ENCODE results near the gene NSD2.

Gene NSD2

GRCh38 chr4:1945124-1945895, 74.1 kb downstream of the NSD2 start:
- DNase-seq (ENCODE audit: low spot score) = no peak

- no peak for DNase-seq (ENCODE audit: low spot score)
These were observed 74.7 kb downstream of the NSD2 start for GRCh38 chr4:1945912-1946311.

GRCh38 chr4:1948232-1948631, 77.0 kb downstream of the NSD2 start:
- DNase-seq (ENCODE audit: low spot score) = no peak

GRCh38 chr4:1948892-1949436, 77.8 kb downstream of the NSD2 start:
- DNase-seq (ENCODE audit: low spot score) = no peak

GRCh38 chr4:1950369-1950768, 79.2 kb downstream of the NSD2 start:
- DNase-seq (ENCODE audit: low spot score) = no peak

GRCh38 chr4:1952058-1952700, 81.0 kb downstream of the NSD2 start:
- DNase-seq (ENCODE audit: low spot score) = no peak

GRCh38 chr4:1952719-1953118, 81.5 kb downstream of the NSD2 start:
- no peak for DNase-seq (ENCODE audit: low spot score)

- DNase-seq (ENCODE audit: low spot score) = no peak
These were observed 82.1 kb downstream of the NSD2 start for GRCh38 chr4:1953335-1953734.

- DNase-seq (ENCODE audit: low spot score) = no peak
These were observed 85.4 kb downstream of the NSD2 start for GRCh38 chr4:1956631-1957030.

- DNase-seq (ENCODE audit: low spot score) = no peak
These were observed 87.3 kb downstream of the NSD2 start for GRCh38 chr4:1958276-1959103.

GRCh38 chr4:1959104-1959384, 87.9 kb downstream of the NSD2 start:
- no peak for DNase-seq (ENCODE audit: low spot score)

GRCh38 chr4:1960170-1960825, 89.1 kb downstream of the NSD2 start:
- DNase-seq (ENCODE audit: low spot score) = no peak

GRCh38 chr4:1961038-1961437, 89.8 kb downstream of the NSD2 start:
- no peak for DNase-seq (ENCODE audit: low spot score)

GRCh38 chr4:1961563-1961962, 90.4 kb downstream of the NSD2 start:
- no peak for DNase-seq (ENCODE audit: low spot score)

GRCh38 chr4:1962980-1963379, 91.8 kb downstream of the NSD2 start:
- DNase-seq (ENCODE audit: low spot score) = no peak

- DNase-seq (ENCODE audit: low spot score) = no peak
These were observed 93.2 kb downstream of the NSD2 start for GRCh38 chr4:1964443-1964842.

- no peak for DNase-seq (ENCODE audit: low spot score)
These were observed 93.8 kb downstream of the NSD2 start for GRCh38 chr4:1964971-1965370.

GRCh38 chr4:1967512-1968149, 96.4 kb downstream of the NSD2 start:
- DNase-seq (ENCODE audit: low spot score) = no peak

GRCh38 chr4:1968686-1969295, 97.6 kb downstream of the NSD2 start:
- no peak for DNase-seq (ENCODE audit: low spot score)

- no peak for DNase-seq (ENCODE audit: low spot score)
These were observed 98.9 kb downstream of the NSD2 start for GRCh38 chr4:1969928-1970723.

GRCh38 chr4:1970926-1971325, 99.7 kb downstream of the NSD2 start:
- DNase-seq (ENCODE audit: low spot score) = no peak
